HEK293T (cell line): Measurements from ENCODE around the gene GAL3ST2.

ENCODE experiments used
- CTCF ChIA-PET: fragments of 350-600 bp; formaldehyde crosslinking; extraction: SDS; loops from one replicate; lab custom pipeline; 2021; ENCODE audit warnings: antibody characterized with exemption, inconsistent platforms; lab: Yijun Ruan, JAX
- POLR2A ChIA-PET: fragments of 350-600 bp; formaldehyde crosslinking; extraction: SDS; loops from one replicate; lab custom pipeline; 2020; ENCODE audit warnings: antibody characterized with exemption, inconsistent platforms; lab: Yijun Ruan, JAX
- DNase-seq: peaks from one replicate; pipeline ENCODE4 v3.0.0; 2012; ENCODE audit warnings: mixed read lengths; ENCODE audit errors: extremely low spot score
- ARNT ChIP-seq: fragments of 450-650 bp; IDR thresholded peaks from 2 replicates; pipeline ENCODE4 v1.6.1; 2017; ENCODE audit warnings: mild to moderate bottlenecking
- BHLHE40 ChIP-seq: fragments of 450-650 bp; IDR thresholded peaks from 2 replicates; pipeline ENCODE4 v1.6.1; 2016; ENCODE audit warnings: mild to moderate bottlenecking, moderate library complexity, borderline replicate concordance
- CTBP1 ChIP-seq: fragments of 450-650 bp; IDR thresholded peaks from 2 replicates; pipeline ENCODE4 v1.6.1; 2016; ENCODE audit warnings: borderline replicate concordance
- ELF4 ChIP-seq: fragments of 450-650 bp; IDR thresholded peaks from 2 replicates; pipeline ENCODE4 v1.6.1; 2017; ENCODE audit warnings: antibody characterized with exemption
- FOXA1 ChIP-seq: fragments of 450-650 bp; IDR thresholded peaks from 2 replicates; pipeline ENCODE4 v1.6.1; 2016; ENCODE audit warnings: mild to moderate bottlenecking
- FOXK2 ChIP-seq: fragments of 450-650 bp; IDR thresholded peaks from 2 replicates; pipeline ENCODE4 v1.6.1; 2016; ENCODE audit warnings: mild to moderate bottlenecking
- FOXM1 ChIP-seq: fragments of 450-650 bp; IDR thresholded peaks from 2 replicates; pipeline ENCODE4 v1.6.1; 2017; ENCODE audit warnings: mild to moderate bottlenecking, borderline replicate concordance
- HDGF ChIP-seq: fragments of 450-650 bp; IDR thresholded peaks from 2 replicates; pipeline ENCODE4 v1.6.1; 2017; ENCODE audit warnings: antibody characterized with exemption, borderline replicate concordance
- L3MBTL2 ChIP-seq: fragments of 450-650 bp; conservative IDR thresholded peaks from 2 replicates; pipeline ENCODE4 v1.6.1; 2016; ENCODE audit warnings: mild to moderate bottlenecking
- LEF1 ChIP-seq: fragments of 450-650 bp; IDR thresholded peaks from 2 replicates; pipeline ENCODE4 v1.6.1; 2017; ENCODE audit warnings: mild to moderate bottlenecking, borderline replicate concordance
- NFRKB ChIP-seq: fragments of 450-650 bp; IDR thresholded peaks from 2 replicates; pipeline ENCODE4 v1.6.1; 2016; ENCODE audit warnings: mild to moderate bottlenecking, moderate library complexity
- PKNOX1 ChIP-seq: fragments of 450-650 bp; IDR thresholded peaks from 2 replicates; pipeline ENCODE4 v1.6.1; 2016
- SP1 ChIP-seq: fragments of 450-650 bp; IDR thresholded peaks from 2 replicates; pipeline ENCODE4 v1.6.1; 2017
- SUZ12 ChIP-seq: fragments of 450-650 bp; IDR thresholded peaks from 2 replicates; pipeline ENCODE4 v1.6.1; 2016; ENCODE audit warnings: mild to moderate bottlenecking
- TARDBP ChIP-seq: fragments of 450-650 bp; IDR thresholded peaks from 2 replicates; pipeline ENCODE4 v1.6.1; 2016
- ZNF384 ChIP-seq: fragments of 450-650 bp; IDR thresholded peaks from 2 replicates; pipeline ENCODE4 v1.6.1; 2016

Gene GAL3ST2

DNA sequence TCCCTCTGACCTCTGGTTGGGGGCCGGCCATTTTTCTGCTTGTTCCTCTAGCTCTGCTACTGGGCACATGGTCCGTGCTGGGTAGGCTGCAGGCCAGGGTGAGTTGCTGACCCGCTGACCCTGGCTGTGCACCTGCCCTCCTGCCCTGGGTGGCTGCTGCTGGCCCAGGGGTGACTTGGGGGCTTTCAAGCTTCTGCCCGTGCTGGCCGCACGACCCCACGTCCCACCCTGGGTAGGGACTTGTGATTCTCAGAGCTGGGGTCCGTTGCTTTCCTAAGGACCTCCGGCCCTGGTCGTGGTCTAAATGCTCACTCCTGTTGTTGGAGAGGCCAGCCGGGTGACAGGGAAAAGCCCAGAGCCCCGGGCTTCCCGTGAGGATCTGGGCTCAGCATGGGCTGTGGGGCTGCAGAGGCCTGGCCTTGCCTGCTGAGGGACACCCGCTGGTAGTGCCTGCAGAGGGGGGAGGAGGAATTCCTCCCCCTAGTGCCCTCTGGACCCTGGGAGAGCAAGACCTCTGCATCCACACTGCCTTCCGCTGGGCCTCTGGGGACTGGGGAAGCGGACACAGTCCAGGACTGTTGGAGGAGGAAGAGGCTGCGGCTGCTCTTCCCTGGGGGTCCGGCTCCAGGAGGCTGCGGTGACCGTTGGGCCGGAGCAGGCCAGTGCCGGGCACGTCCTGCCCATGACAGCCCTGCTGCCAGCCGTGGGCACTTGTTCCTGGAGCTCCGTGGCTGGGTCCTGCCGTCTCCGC is 6.3 kb upstream of the GAL3ST2 start:
- ChIA-PET POLR2A (no interaction called here), CTCF (no interaction called here)
- TF ChIP-seq ZNF384 (no peak), BHLHE40 (no peak), PKNOX1 (no peak), SUZ12 (no peak), FOXM1 (no peak), FOXA1 (no peak), ELF4 (no peak), L3MBTL2 (no peak), SP1 (no peak), CTBP1 (no peak), HDGF (no peak), ARNT (no peak), NFRKB (no peak), TARDBP (no peak), LEF1 (no peak), FOXK2 (no peak)
- DNase-seq = no peak

- POLR2A ChIA-PET = no interaction called here
Observed at GRCh38 chr2:241770936-241771285, 5.7 kb upstream of the GAL3ST2 start.

GRCh38 chr2:241771286-241772062 is 5.1 kb upstream of the GAL3ST2 start:
- no peak for DNase-seq
- TF ChIP-seq CTBP1 (no peak), L3MBTL2 (peak; percentile 68)
- ChIA-PET CTCF (no interaction called here), POLR2A (no interaction called here)

More at GRCh38 chr2:241770936-241771285, 5.7 kb upstream of the GAL3ST2 start:
- no peak for TF ChIP-seq PKNOX1
- no peak for TF ChIP-seq L3MBTL2
- TF ChIP-seq LEF1 = no peak
- TF ChIP-seq ARNT = no peak
- TF ChIP-seq SUZ12 = no peak
- TF ChIP-seq ELF4 = no peak
- TF ChIP-seq NFRKB = no peak
- no peak for TF ChIP-seq BHLHE40
- no peak for TF ChIP-seq FOXK2
- TF ChIP-seq FOXA1 = no peak
- TF ChIP-seq CTBP1 = no peak
- no peak for DNase-seq
- CTCF ChIA-PET = no interaction called here

- no peak for DNase-seq
- CTCF ChIA-PET = no interaction called here
- TF ChIP-seq PKNOX1 = peak; percentile 39; the same call in 1 of the 2 replicates
- TF ChIP-seq LEF1 = no peak
- no peak for TF ChIP-seq FOXM1
- TF ChIP-seq ZNF384 = no peak
- POLR2A ChIA-PET = no interaction called here
Observed at GRCh38 chr2:241772063-241772499, 4.5 kb upstream of the GAL3ST2 start.

GRCh38 chr2:241773511-241774418 is 2.9 kb upstream of the GAL3ST2 start:
- no peak for DNase-seq
- ChIA-PET CTCF (no interaction called here), POLR2A (interaction anchor here (0.9 kb wide), 1 partner anchor 14 kb away, joined by 3 read pairs; no protein-coding TSS in a partner anchor)
- TF ChIP-seq ARNT (no peak), HDGF (no peak), SUZ12 (no peak), BHLHE40 (no peak), LEF1 (no peak), L3MBTL2 (no peak), SP1 (no peak), NFRKB (no peak), TARDBP (no peak), FOXA1 (no peak), FOXK2 (no peak), PKNOX1 (no peak), CTBP1 (no peak), ELF4 (no peak), FOXM1 (no peak)
